Natural killer cell (primary cell): ENCODE measurements around the gene CTNNA2. TPM values are rescaled to one million over a fixed set of nuclear protein-coding genes. Genes with fewer than 3 reads are reported as not detected.
"Not testable (repeated sequence)": the region's sequence is repeated elsewhere in the genome, so short reads cannot be mapped to it uniquely, and the experiment has no call there.

ENCODE experiments used
- ATAC-seq, 3 donors: fragments of 150-1000 bp in 2 of 3; fragments of 200-7000 bp in 1 of 3; cut with Tn5 transposase; 1 replicate in 1 of 3; 2 replicates in 2 of 3; pipeline ENCODE4 v1.10.0; 2021; ENCODE audit warnings: mild to moderate bottlenecking in 2 of 3, moderate library complexity in 2 of 3
- DNase-seq, 2 donors: peaks; one replicate each; pipeline versions ENCODE4 v3.0.0 to v3.0.0-alpha.2; 2013 to 2021; ENCODE audit warnings: mixed read lengths in 1 of 2
- H3K27ac ChIP-seq: one replicate; pipeline ENCODE4 v1.5.1; 2013; ENCODE audit warnings: mild to moderate bottlenecking, low read length
- H3K27me3 ChIP-seq: one replicate; pipeline ENCODE4 v1.6.1; 2013; ENCODE audit warnings: low read length; ENCODE audit not compliant: control insufficient read depth, insufficient read depth
- H3K36me3 ChIP-seq: one replicate; pipeline ENCODE4 v1.6.1; 2013; ENCODE audit warnings: low read length; ENCODE audit not compliant: control insufficient read depth, insufficient read depth
- H3K4me1 ChIP-seq: one replicate; pipeline ENCODE4 v1.6.1; 2013; ENCODE audit warnings: low read length; ENCODE audit not compliant: control insufficient read depth, insufficient read depth
- H3K4me3 ChIP-seq: one replicate; pipeline ENCODE4 v1.5.1; 2013; ENCODE audit warnings: low read length
- H3K9me3 ChIP-seq: one replicate; pipeline ENCODE4 v1.6.1; 2013; ENCODE audit warnings: low read length; ENCODE audit not compliant: control insufficient read depth, insufficient read depth
- H3K27ac Mint-ChIP-seq, 2 donors: one replicate each; pipeline ENCODE4 v1.8.0; 2022; ENCODE audit warnings: mild to moderate bottlenecking in 2 of 2, mixed read lengths in 2 of 2, moderate library complexity in 1 of 2
- H3K27me3 Mint-ChIP-seq, 2 donors: one replicate each; pipeline ENCODE4 v1.8.0; 2022; ENCODE audit warnings: low read depth in 2 of 2, mixed read lengths in 2 of 2
- H3K36me3 Mint-ChIP-seq: one replicate; pipeline ENCODE4 v1.8.0; 2022; ENCODE audit warnings: mixed read lengths
- H3K4me1 Mint-ChIP-seq, 2 donors: one replicate each; pipeline ENCODE4 v1.8.0; 2022; ENCODE audit warnings: mixed read lengths in 2 of 2
- H3K4me3 Mint-ChIP-seq: one replicate; pipeline ENCODE4 v1.8.0; 2022; ENCODE audit warnings: mild to moderate bottlenecking, moderate library complexity, mixed read lengths
- H3K9me3 Mint-ChIP-seq, 2 donors: one replicate each; pipeline ENCODE4 v1.8.0; 2022; ENCODE audit warnings: mixed read lengths in 2 of 2
- WGBS: methylation state at CpG from one replicate; pipeline ENCODE4 v1.1.7; 2013; ENCODE audit warnings: missing lambda C conversion rate; ENCODE audit not compliant: insufficient coverage; 5-methylcytosine and 5-hydroxymethylcytosine counted together
- intact Hi-C: fragments of 100-400 bp; cut with micrococcal nuclease; formaldehyde crosslinking; loops from one replicate; pipeline ENCODE4 v1.14.2; 2022
- total RNA-seq, 4 donors: library from RNA; stranded (reverse); fragments of 120-200 nt in 1 of 4; gene quantifications; one replicate each; pipeline versions ENCODE4 v1.2.3 to v1.2.4, GENCODE V29; 2013 to 2022
- TF ChIP-seq, protein P1 (sequence below): fragments of 200-600 bp; IDR thresholded peaks from one replicate; pipeline ENCODE4 v1.8.0; 2022; ENCODE audit warnings: antibody characterized with exemption

CTNNA2 gene
- total RNA-seq, 3 donors from 2014 or later (not counting 1 experiment from before 2014, with no cell fraction given) = not detected

DNA sequence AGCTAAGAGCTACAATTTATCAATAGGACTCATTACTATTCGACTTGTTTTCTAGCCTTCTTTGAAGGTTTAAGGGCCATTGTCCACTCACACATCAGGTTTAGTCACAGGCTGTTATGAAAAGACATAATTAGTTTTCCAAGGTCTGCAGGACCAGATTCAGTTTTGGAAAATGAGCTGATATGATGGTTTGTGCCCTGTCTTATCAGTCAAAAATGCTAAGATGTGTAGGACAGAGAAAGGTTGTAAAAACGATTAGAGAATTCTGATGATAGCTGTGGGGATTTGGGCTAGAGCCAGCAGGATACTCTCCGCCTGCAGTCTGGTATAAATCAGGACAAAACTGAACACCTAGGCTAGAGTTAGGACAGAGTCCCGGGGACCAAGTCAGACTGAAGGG lies 578.4 kb downstream of the CTNNA2 start:
- Histone ChIP-seq H3K4me1 (no peaks in the 10 kb centered on the region), H3K9me3 (no peaks in the 10 kb centered on the region), H3K36me3 (no peaks in the 10 kb centered on the region), H3K4me3 (no peak overlapping the region), H3K27ac (no peak overlapping the region), H3K27me3 (no peaks in the 10 kb centered on the region)
- peaks cover 6 to 7% of the 10 kb centered on the region in 2 donors for H3K9me3 Mint-ChIP-seq
- TF ChIP-seq, protein P1, sequence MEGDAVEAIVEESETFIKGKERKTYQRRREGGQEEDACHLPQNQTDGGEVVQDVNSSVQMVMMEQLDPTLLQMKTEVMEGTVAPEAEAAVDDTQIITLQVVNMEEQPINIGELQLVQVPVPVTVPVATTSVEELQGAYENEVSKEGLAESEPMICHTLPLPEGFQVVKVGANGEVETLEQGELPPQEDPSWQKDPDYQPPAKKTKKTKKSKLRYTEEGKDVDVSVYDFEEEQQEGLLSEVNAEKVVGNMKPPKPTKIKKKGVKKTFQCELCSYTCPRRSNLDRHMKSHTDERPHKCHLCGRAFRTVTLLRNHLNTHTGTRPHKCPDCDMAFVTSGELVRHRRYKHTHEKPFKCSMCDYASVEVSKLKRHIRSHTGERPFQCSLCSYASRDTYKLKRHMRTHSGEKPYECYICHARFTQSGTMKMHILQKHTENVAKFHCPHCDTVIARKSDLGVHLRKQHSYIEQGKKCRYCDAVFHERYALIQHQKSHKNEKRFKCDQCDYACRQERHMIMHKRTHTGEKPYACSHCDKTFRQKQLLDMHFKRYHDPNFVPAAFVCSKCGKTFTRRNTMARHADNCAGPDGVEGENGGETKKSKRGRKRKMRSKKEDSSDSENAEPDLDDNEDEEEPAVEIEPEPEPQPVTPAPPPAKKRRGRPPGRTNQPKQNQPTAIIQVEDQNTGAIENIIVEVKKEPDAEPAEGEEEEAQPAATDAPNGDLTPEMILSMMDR = no peak
- DNase-seq (no peak), ATAC-seq (no peak)
- no peaks in the 10 kb centered on the region for H3K36me3 Mint-ChIP-seq
- no peaks in the 10 kb centered on the region for H3K27me3 Mint-ChIP-seq
- intact Hi-C loops = no loop called here
- no peak overlapping the region for H3K27ac Mint-ChIP-seq
- no peaks in the 10 kb centered on the region for H3K4me1 Mint-ChIP-seq
- no peak overlapping the region for H3K4me3 Mint-ChIP-seq
- WGBS = 82% methylated on average over 4 of the region's 4 CpGs

DNA sequence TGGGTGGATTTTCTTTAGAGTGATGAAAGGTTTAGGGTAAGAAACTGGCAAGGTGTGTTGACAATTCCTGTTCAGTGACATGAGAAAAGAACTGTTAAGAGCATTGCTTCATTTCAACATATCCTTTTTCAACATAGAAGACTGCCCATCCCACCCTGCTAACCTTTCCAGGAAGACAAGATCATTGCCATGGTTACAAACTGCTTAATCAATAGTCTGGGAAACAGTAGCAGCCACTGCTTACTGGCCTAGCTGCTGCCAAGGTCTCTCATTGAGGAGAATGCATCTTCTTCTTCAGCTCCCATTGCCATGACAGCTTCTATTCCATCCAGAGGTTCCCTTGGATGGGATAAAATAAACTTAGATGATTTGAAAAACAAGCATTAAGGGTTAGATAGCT lies 579.6 kb downstream of the CTNNA2 start:
- Mint-ChIP-seq H3K27ac (no peak overlapping the region), H3K27me3 (no peaks in the 10 kb centered on the region), H3K36me3 (no peaks in the 10 kb centered on the region), H3K9me3 (peaks cover 8 to 9% of the 10 kb centered on the region in 2 donors), H3K4me3 (no peak overlapping the region), H3K4me1 (no peaks in the 10 kb centered on the region)
- H3K27ac ChIP-seq = no peak overlapping the region
- H3K9me3 ChIP-seq = no peaks in the 10 kb centered on the region
- H3K4me1 ChIP-seq = no peaks in the 10 kb centered on the region
- H3K4me3 ChIP-seq = no peak overlapping the region
- no peaks in the 10 kb centered on the region for H3K27me3 ChIP-seq
- ATAC-seq (no peak), DNase-seq (no peak)
- intact Hi-C loops = no loop called here
- no peaks in the 10 kb centered on the region for H3K36me3 ChIP-seq
- TF ChIP-seq, protein P1 = no peak

DNA sequence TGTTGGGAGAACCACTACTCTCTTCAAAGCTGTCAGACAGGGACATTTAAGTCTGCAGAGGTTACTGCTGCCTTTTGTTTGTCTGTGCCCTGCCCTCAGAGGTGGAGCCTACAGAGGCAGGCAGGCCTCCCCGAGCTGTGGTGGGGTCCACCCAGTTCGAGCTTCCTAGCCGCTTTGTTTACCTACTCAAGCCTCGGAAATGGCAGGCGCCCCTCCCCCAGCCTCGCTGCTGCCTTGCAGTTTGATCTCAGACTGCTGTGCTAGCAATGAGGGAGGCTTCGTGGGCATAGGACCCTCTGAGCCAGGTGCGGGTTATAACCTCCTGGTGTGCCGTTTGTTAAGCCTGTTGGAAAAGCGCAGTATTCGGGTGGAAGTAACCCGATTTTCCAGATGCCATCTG lies 585.7 kb downstream of the CTNNA2 start:
- H3K27ac Mint-ChIP-seq, intact Hi-C loops, H3K27ac ChIP-seq, H3K27me3 ChIP-seq, H3K9me3 ChIP-seq, H3K36me3 ChIP-seq, H3K4me1 Mint-ChIP-seq, H3K4me1 ChIP-seq, H3K27me3 Mint-ChIP-seq, ATAC-seq, DNase-seq, H3K4me3 ChIP-seq, H3K36me3 Mint-ChIP-seq, H3K4me3 Mint-ChIP-seq: not testable (repeated sequence)
- peaks cover 7 to 20% of the 10 kb centered on the region in 2 donors for H3K9me3 Mint-ChIP-seq
- WGBS = 81% methylated on average over 12 of the region's 12 CpGs

DNA sequence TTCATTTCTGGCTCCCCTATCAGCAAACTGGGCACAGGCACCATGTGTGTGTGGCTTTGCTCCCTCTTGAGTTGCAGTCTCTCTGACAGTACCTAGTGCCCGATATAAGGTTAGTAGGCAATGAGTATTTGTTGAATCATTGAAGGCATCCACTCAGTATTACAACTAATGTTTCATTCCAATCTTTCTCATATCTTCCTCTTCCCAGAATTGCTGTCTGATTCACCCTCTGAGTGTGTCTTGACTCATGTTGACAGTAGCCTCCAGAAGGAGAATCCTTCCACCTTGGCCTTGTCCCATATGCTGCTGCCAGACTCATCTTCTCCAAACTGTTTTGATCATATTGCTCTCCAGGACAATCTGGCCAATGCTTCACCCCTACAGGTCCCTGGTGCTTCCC lies 589.2 kb downstream of the CTNNA2 start:
- Mint-ChIP-seq H3K4me3 (no peak overlapping the region), H3K36me3 (peaks cover 4% of the 10 kb centered on the region), H3K9me3 (peaks cover 7 to 18% of the 10 kb centered on the region in 2 donors), H3K27ac (no peak overlapping the region), H3K4me1 (no peaks in the 10 kb centered on the region), H3K27me3 (no peaks in the 10 kb centered on the region)
- DNase-seq (no peak), ATAC-seq (no peak)
- Histone ChIP-seq H3K36me3 (no peaks in the 10 kb centered on the region), H3K4me1 (no peaks in the 10 kb centered on the region), H3K9me3 (peaks cover 7% of the 10 kb centered on the region), H3K27ac (no peak overlapping the region), H3K27me3 (no peaks in the 10 kb centered on the region), H3K4me3 (no peak overlapping the region)
- no CpG with 5 or more reads among the region's 1 CpG for WGBS
- intact Hi-C loops = no loop called here
- TF ChIP-seq, protein P1 = no peak
